NT2/D1 (cell line): Measurements from ENCODE around the gene PARD3.
"Not testable (repeated sequence)": the region's sequence is repeated elsewhere in the genome, so short reads cannot be mapped to it uniquely, and the experiment has no call there.

Source experiments
- DNase-seq: peaks from one replicate; pipeline ENCODE4 v3.0.0-alpha.2; 2011; ENCODE audit warnings: low read depth, low spot score
- H3K27me3 ChIP-seq: 2 replicates; pipeline ENCODE4 v1.6.0; 2011; ENCODE audit warnings: mild to moderate bottlenecking; ENCODE audit not compliant: insufficient read length, insufficient read depth
- H3K36me3 ChIP-seq: 2 replicates; pipeline ENCODE4 v1.6.1; 2011; ENCODE audit warnings: mild to moderate bottlenecking, low read length, mixed read lengths; ENCODE audit not compliant: insufficient read depth, insufficient read length
- H3K4me1 ChIP-seq: 2 replicates; pipeline ENCODE4 v1.5.1; 2011; ENCODE audit not compliant: insufficient read depth, insufficient read length
- H3K4me3 ChIP-seq: 2 replicates; pipeline ENCODE4 v1.5.1; 2011; ENCODE audit warnings: low read depth; ENCODE audit not compliant: insufficient read length
- H3K9ac ChIP-seq: 2 replicates; pipeline ENCODE4 v1.6.0; 2011; ENCODE audit warnings: low read depth; ENCODE audit not compliant: insufficient read length
- H3K9me3 ChIP-seq: 2 replicates; pipeline ENCODE4 v1.5.1; 2011; ENCODE audit warnings: mild to moderate bottlenecking, low read length; ENCODE audit not compliant: insufficient read depth
- SUZ12 ChIP-seq: IDR thresholded peaks from 2 replicates; pipeline ENCODE4 v1.6.1; 2011; ENCODE audit not compliant: insufficient read length, insufficient read depth; ENCODE audit errors: extremely low read depth
- YY1 ChIP-seq: IDR thresholded peaks from 2 replicates; pipeline ENCODE4 v1.6.1; 2011; ENCODE audit not compliant: insufficient read length, insufficient read depth
- ZNF274 ChIP-seq: IDR thresholded peaks from 2 replicates; pipeline ENCODE4 v1.6.1; 2011; ENCODE audit warnings: mild to moderate bottlenecking, low read depth, low read length

The PARD3 gene

GRCh38 chr10:34748767-34749166 lies 66.3 kb downstream of the PARD3 start:
- no peaks in the 10 kb centered on the region for H3K27me3 ChIP-seq
- H3K4me1 ChIP-seq = no peaks in the 10 kb centered on the region
- no peaks in the 10 kb centered on the region for H3K9me3 ChIP-seq
- H3K9ac ChIP-seq = no peak overlapping the region
- H3K36me3 ChIP-seq = no peaks in the 10 kb centered on the region
- TF ChIP-seq YY1 (no peak), ZNF274 (no peak), SUZ12 (no peak)
- H3K4me3 ChIP-seq = no peak overlapping the region
- no peak for DNase-seq

DNA sequence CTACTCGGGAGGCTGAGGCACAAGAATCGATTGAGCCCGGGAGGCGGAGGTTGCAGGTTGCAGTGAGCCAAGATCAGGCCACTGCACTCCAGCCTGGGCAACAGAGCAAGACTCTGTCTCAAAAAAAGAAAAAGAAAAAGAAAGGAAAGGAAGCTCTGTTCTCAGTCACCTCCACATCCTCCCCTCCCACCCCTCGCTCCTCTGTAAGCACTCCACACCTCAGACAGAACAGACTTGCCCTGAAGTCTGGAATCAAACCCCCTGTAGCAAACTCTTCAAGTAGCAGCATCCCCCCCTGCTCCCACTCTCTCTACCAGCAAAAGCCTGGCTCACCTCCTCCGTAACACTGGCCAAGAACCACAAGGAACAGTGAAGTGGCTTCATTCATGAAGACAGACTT lies 66.7 kb downstream of the PARD3 start:
- DNase-seq = no peak
- Histone ChIP-seq H3K9ac (no peak overlapping the region), H3K4me1 (no peaks in the 10 kb centered on the region), H3K36me3 (no peaks in the 10 kb centered on the region), H3K27me3 (no peaks in the 10 kb centered on the region), H3K9me3 (no peaks in the 10 kb centered on the region), H3K4me3 (no peak overlapping the region)
- TF ChIP-seq ZNF274 (no peak), SUZ12 (no peak), YY1 (no peak)

- H3K4me1 ChIP-seq = no peaks in the 10 kb centered on the region
- H3K27me3 ChIP-seq = no peaks in the 10 kb centered on the region
- H3K36me3 ChIP-seq = no peaks in the 10 kb centered on the region
- TF ChIP-seq ZNF274 (no peak), SUZ12 (no peak)
- no peak for DNase-seq
- H3K4me3 ChIP-seq = no peak overlapping the region
- H3K9ac ChIP-seq = no peak overlapping the region
- H3K9me3 ChIP-seq = no peaks in the 10 kb centered on the region
Observed at GRCh38 chr10:34746094-34746493, 69.0 kb downstream of the PARD3 start.

DNA sequence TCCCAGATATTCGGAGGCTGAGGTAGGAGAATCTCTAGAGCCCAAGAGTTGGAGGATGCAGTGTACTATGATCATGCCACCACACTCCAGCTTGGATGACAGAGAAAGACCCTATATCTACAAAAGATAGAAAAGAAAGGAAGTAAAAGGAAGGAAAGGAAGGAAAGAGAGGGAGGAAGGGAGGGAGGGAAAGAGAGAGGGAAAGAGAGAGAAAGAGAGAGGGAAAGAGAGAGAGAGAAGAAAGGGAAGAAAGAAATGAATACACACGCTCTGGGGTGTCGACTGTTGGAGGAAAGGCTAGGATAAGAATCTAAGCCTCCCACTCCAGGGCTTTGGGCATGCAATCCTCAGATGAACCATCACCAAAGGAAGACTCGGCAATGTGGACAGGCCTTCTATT lies 69.9 kb downstream of the PARD3 start:
- TF ChIP-seq SUZ12 = no peak
- TF ChIP-seq ZNF274 = no peak
- no peak for TF ChIP-seq YY1
- no peaks in the 10 kb centered on the region for H3K4me1 ChIP-seq
- no peak for DNase-seq

DNA sequence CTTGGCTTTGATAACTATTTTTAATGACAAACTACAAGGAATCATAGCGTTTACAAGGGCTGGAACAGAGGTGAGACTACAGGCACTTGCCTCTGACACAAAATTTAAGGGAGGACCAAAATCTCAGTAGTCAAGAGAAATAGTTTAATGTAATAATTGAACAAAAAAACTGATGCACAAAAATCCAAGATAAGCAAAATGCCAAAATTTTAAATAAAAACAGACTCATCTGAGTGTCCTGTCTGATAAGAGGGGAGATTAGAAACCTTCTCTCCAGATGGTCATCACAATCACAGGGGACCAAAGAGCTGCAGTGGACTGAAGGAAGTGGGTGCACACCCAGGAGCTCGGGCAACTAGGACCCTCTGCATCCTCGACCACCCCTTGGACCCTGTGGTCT lies 70.5 kb downstream of the PARD3 start:
- no peak overlapping the region for H3K9ac ChIP-seq
- H3K27me3 ChIP-seq = no peaks in the 10 kb centered on the region
- H3K36me3 ChIP-seq = no peaks in the 10 kb centered on the region
- TF ChIP-seq SUZ12 (no peak), YY1 (no peak), ZNF274 (no peak)
- no peaks in the 10 kb centered on the region for H3K9me3 ChIP-seq
- no peaks in the 10 kb centered on the region for H3K4me1 ChIP-seq
- no peak overlapping the region for H3K4me3 ChIP-seq
- DNase-seq = no peak

More for the DNA sequence above, 69.9 kb downstream of the PARD3 start:
- H3K36me3 ChIP-seq = no peaks in the 10 kb centered on the region
- no peak overlapping the region for H3K4me3 ChIP-seq
- H3K9ac ChIP-seq = no peak overlapping the region
- H3K27me3 ChIP-seq = no peaks in the 10 kb centered on the region
- no peaks in the 10 kb centered on the region for H3K9me3 ChIP-seq

GRCh38 chr10:34743814-34744213 lies 71.3 kb downstream of the PARD3 start:
- Histone ChIP-seq H3K4me1 (no peaks in the 10 kb centered on the region), H3K9me3 (no peaks in the 10 kb centered on the region), H3K9ac (no peak overlapping the region), H3K27me3 (no peaks in the 10 kb centered on the region), H3K36me3 (no peaks in the 10 kb centered on the region), H3K4me3 (no peak overlapping the region)
- DNase-seq = no peak
- TF ChIP-seq YY1 (no peak), ZNF274 (no peak), SUZ12 (no peak)

GRCh38 chr10:34742456-34742855 lies 72.6 kb downstream of the PARD3 start:
- DNase-seq = no peak
- Histone ChIP-seq H3K4me1 (peaks cover 2% of the 10 kb centered on the region), H3K4me3 (no peak overlapping the region), H3K9me3 (no peaks in the 10 kb centered on the region), H3K27me3 (no peaks in the 10 kb centered on the region), H3K36me3 (no peaks in the 10 kb centered on the region), H3K9ac (no peak overlapping the region)
- TF ChIP-seq SUZ12 (no peak), YY1 (no peak), ZNF274 (no peak)

DNA sequence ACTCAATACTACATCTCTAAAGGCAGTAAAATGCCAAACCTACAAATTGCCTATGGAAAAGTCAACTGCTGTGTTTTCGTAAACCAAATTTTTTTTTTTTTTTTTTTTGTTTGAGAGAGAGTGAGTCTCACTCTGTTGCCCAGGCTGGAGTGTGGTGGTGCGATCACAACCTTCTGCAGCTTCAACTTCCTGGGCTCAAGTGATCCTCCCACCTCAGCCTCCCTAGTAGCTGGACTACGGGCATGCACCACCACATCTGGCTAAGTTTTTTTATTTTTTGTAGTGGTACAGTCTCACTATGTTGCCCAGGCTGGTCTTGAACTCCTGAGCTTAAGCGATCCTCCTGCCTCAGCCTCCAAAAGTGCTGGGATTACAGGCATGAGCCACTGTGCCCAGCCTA lies 74.0 kb downstream of the PARD3 start:
- H3K4me3 ChIP-seq, H3K36me3 ChIP-seq, H3K27me3 ChIP-seq, H3K9me3 ChIP-seq, H3K9ac ChIP-seq, H3K4me1 ChIP-seq, DNase-seq: not testable (repeated sequence)
